ENCODE measurements around the gene REV3L. TPM values are rescaled to one million over a fixed set of nuclear protein-coding genes. Genes with fewer than 3 reads are reported as not detected.

REV3L gene
- total and polyA plus RNA-seq, 4 donors: 3.8 to 17.7 (median 11.2) TPM

GRCh38 chr6:111478064-111478476 is 4.9 kb downstream of the REV3L start:
- Histone ChIP-seq H3K4me3 (ENCODE audit: low read depth in 1 of 3, low read length in 3 of 3) (no peak overlapping the region), H3K9me3 (ENCODE audit: control insufficient read depth in 4 of 4, low read length in 3 of 4) (no peaks in the 10 kb centered on the region), H3K27ac (ENCODE audit: low read depth in 1 of 2, low read length in 2 of 2) (no peak overlapping the region), H3K27me3 (ENCODE audit: control insufficient read depth in 4 of 4, insufficient read depth in 4 of 4, low read length in 3 of 4) (no peaks in the 10 kb centered on the region), H3K9ac (ENCODE audit: low read depth in 1 of 2, low read length in 2 of 2) (no peak overlapping the region), H3K36me3 (ENCODE audit: control insufficient read depth in 4 of 4, insufficient read depth in 3 of 4, low read depth in 1 of 4, low read length in 3 of 4) (no peaks in the 10 kb centered on the region), H3K4me1 (ENCODE audit: control insufficient read depth in 4 of 4, insufficient read depth in 4 of 4, low read length in 3 of 4) (peaks cover 0 to 23% (median 11%) of the 10 kb centered on the region in 4 donors)
- TF ChIP-seq ATF3 (IDR thresholded peaks at IDR 0.05) (no peak), FOXA2 (IDR thresholded peaks at IDR 0.05) (no peak), ZBTB33 (IDR thresholded peaks at IDR 0.05) (no peak), REST (IDR thresholded peaks at IDR 0.05) (no peak), JUND (IDR thresholded peaks at IDR 0.05) (no peak), HNF4G (IDR thresholded peaks at IDR 0.05) (no peak), RAD21 (IDR thresholded peaks at IDR 0.05) (no peak), GABPA (IDR thresholded peaks at IDR 0.05 in 1 of 2, conservative IDR thresholded peaks at IDR 0.05 in 1 of 2) (no peak), CTCF (IDR thresholded peaks at IDR 0.05; ENCODE audit: low read depth, low read length, missing input control) (no peak), SP1 (IDR thresholded peaks at IDR 0.05) (no peak), FOXA1 (IDR thresholded peaks at IDR 0.05) (no peak), EGR1 (IDR thresholded peaks at IDR 0.05; ENCODE audit: low read depth in 2 of 2) (no peak), NR2F2 (IDR thresholded peaks at IDR 0.05) (no peak), MAX (IDR thresholded peaks at IDR 0.05) (no peak), HNF4A (conservative IDR thresholded peaks at IDR 0.05) (no peak), YY1 (IDR thresholded peaks at IDR 0.05) (no peak), RXRA (IDR thresholded peaks at IDR 0.05) (no peak)
- no peak for DNase-seq (ENCODE audit: low spot score)
- 63% methylated on average over 3 of the region's 3 CpGs for WGBS
